ENCODE data around the gene MAN1A1. TPM values are rescaled to one million over a fixed set of nuclear protein-coding genes. Genes with fewer than 3 reads are reported as not detected.

The MAN1A1 gene
- total RNA-seq, 1 experiment from 2014 or later = 13.3 TPM

DNA sequence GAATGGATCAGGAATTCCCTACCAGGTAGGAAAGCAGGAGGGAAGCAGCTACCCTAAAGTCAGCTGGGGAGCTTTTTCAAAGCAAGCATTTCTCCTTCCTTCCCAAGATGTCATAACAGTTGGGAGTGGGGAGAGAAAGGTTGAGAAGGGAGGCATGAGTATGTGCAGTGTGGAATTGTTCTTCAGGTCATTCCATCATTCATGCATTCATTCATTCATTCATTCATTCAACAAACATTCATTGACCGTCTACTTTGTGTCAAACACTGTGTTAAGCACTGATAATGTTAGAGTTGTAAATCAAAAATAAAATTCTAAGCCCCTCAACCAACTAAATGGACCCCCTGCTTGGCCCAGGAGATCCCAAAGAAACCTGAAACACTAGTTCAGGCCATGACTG lies 221.9 kb downstream of the MAN1A1 start:
- Mint-ChIP-seq H3K27me3 (ENCODE audit: unreplicated experiment) (no peaks in the 10 kb centered on the region), H3K36me3 (ENCODE audit: insufficient read depth, unreplicated experiment) (peaks cover 12% of the 10 kb centered on the region), H3K4me1 (ENCODE audit: low read depth, unreplicated experiment) (peaks cover 30% of the 10 kb centered on the region), H3K4me3 (ENCODE audit: low read depth, unreplicated experiment) (no peak overlapping the region), H3K9me3 (ENCODE audit: low read depth, unreplicated experiment) (no peaks in the 10 kb centered on the region), H3K27ac (ENCODE audit: unreplicated experiment) (no peak overlapping the region)
- no peak for TF ChIP-seq CTCF (IDR thresholded peaks at IDR 0.05; ENCODE audit: unreplicated experiment)
- no peak for DNase-seq
- CTCF ChIA-PET = no interaction called here
- intact Hi-C loops (cut with micrococcal nuclease; ENCODE audit: unreplicated experiment) = no loop called here
- no TSS peak for BruUV-seq (replicated peaks)
